Right lobe of liver (tissue), 4 donors: ENCODE measurements around the gene DOK1.
"Not testable (repeated sequence)": the region's sequence is repeated elsewhere in the genome, so short reads cannot be mapped to it uniquely, and the experiment has no call there.

Source experiments
- POLR2A ChIP-seq: fragments of 450-650 bp; IDR thresholded peaks from one replicate; pipeline ENCODE4 v1.6.1; 2017; ENCODE audit warnings: antibody characterized with exemption, mild to moderate bottlenecking
- TF ChIP-seq, protein P1 (sequence below), 4 donors: fragments of 200-600 bp in 3 of 4; fragments of 450-650 bp in 1 of 4; IDR thresholded peaks; one replicate each; pipeline versions ENCODE4 v1.5.1 to v1.8.0; 2016 to 2022; ENCODE audit warnings: antibody characterized with exemption in 4 of 4, mild to moderate bottlenecking in 2 of 4
- donor health status: DM: no; HTN: no; CAD: no.
- donor health status: DM: no; HTN: no; CAD: no.
- donor health status: DM: no; HTN: yes; CAD: no.

DNA sequence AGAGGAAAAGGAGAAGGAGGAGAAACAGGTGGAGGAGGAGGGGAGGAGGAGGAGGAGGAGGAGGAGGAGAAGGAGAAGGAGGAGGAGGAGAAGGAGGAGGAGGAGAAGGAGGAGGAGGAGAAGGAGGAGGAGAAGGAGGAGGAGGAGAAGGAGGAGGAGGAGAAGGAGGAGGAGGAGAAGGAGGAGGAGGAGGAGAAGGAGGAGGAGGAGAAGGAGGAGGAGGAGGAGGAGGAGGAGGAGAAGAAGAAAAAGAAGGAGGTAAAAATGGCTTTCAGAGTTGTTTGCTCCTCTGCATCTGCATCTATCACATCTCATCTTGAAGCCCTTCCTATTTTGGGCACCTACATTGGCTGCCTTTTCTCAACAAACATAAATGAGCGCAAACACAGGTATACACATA lies 6.5 kb downstream of the DOK1 start:
- TF ChIP-seq, protein P1, sequence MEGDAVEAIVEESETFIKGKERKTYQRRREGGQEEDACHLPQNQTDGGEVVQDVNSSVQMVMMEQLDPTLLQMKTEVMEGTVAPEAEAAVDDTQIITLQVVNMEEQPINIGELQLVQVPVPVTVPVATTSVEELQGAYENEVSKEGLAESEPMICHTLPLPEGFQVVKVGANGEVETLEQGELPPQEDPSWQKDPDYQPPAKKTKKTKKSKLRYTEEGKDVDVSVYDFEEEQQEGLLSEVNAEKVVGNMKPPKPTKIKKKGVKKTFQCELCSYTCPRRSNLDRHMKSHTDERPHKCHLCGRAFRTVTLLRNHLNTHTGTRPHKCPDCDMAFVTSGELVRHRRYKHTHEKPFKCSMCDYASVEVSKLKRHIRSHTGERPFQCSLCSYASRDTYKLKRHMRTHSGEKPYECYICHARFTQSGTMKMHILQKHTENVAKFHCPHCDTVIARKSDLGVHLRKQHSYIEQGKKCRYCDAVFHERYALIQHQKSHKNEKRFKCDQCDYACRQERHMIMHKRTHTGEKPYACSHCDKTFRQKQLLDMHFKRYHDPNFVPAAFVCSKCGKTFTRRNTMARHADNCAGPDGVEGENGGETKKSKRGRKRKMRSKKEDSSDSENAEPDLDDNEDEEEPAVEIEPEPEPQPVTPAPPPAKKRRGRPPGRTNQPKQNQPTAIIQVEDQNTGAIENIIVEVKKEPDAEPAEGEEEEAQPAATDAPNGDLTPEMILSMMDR (IDR thresholded peaks at IDR 0.05), result not testable (repeated sequence)
- not testable (repeated sequence) for TF ChIP-seq POLR2A
